K562 (cell line): ENCODE measurements around the gene EVI5. TPM values are rescaled to one million over a fixed set of nuclear protein-coding genes. Genes with fewer than 3 reads are reported as not detected.

Experiments used
- BRD9 ChIP-seq: fragments of 450-650 bp; IDR thresholded peaks from 2 replicates; pipeline ENCODE4 v1.6.1; 2018; ENCODE audit warnings: low read depth; ENCODE audit not compliant: partially characterized antibody
- DPF2 ChIP-seq: fragments of 450-650 bp; IDR thresholded peaks from 2 replicates; pipeline ENCODE4 v1.6.1; 2016
- ETS2 ChIP-seq: IDR thresholded peaks from 2 replicates; pipeline ENCODE4 v1.6.1; 2016; ENCODE audit warnings: borderline replicate concordance, missing genetic modification characterization, mild to moderate bottlenecking, moderate library complexity, missing compliant biosample characterization; ENCODE audit not compliant: poor library complexity, severe bottlenecking
- GTF2F1 ChIP-seq: IDR thresholded peaks from 2 replicates; pipeline ENCODE4 v1.6.1; 2011; ENCODE audit warnings: low read depth, low read length, improper control_type of control experiment
- HLTF ChIP-seq: fragments of 450-650 bp; IDR thresholded peaks from 2 replicates; pipeline ENCODE4 v1.6.1; 2016
- KAT2B ChIP-seq: IDR thresholded peaks from one replicate; pipeline ENCODE4 v1.6.1; 2012; ENCODE audit warnings: low read depth, mild to moderate bottlenecking, control low read depth, inconsistent platforms, low read length, moderate library complexity
- KAT7 ChIP-seq: sonication (generic); formaldehyde crosslinking; IDR thresholded peaks from 2 replicates; pipeline ENCODE4 v1.8.0; 2022; ENCODE audit warnings: missing genetic modification reagents, mild to moderate bottlenecking, borderline replicate concordance
- MYBL2 ChIP-seq, 2 experiments: fragments of 450-650 bp in 1 of 2; sonication (generic) in 1 of 2; formaldehyde crosslinking in 1 of 2; IDR thresholded peaks; 2 replicates each; pipeline versions ENCODE4 v1.6.1 to v1.8.1; 2017 to 2022; ENCODE audit warnings: borderline replicate concordance in 1 of 2, inconsistent platforms in 1 of 2, low read depth in 1 of 2, mild to moderate bottlenecking in 1 of 2, missing genetic modification reagents in 1 of 2, moderate library complexity in 1 of 2
- MYNN ChIP-seq, 2 experiments: sonication (generic); formaldehyde crosslinking in 1 of 2; IDR thresholded peaks; 2 replicates each; pipeline versions ENCODE4 v1.5.0 to v1.6.1; 2016 to 2020; ENCODE audit warnings: antibody characterized with exemption in 1 of 2, missing genetic modification reagents in 1 of 2
- NR2C2 ChIP-seq, 2 experiments: fragments of 200-800 bp in 1 of 2; sonication (Bioruptor generic) in 1 of 2; sonication (generic) in 1 of 2; formaldehyde crosslinking in 1 of 2; IDR thresholded peaks; 2 replicates each; pipeline versions ENCODE4 v1.6.1 to v1.8.0; 2016 to 2022; ENCODE audit warnings: mild to moderate bottlenecking in 1 of 2, missing compliant biosample characterization in 1 of 2, missing genetic modification characterization in 1 of 2, missing genetic modification reagents in 1 of 2
- RB1 ChIP-seq: fragments of 450-650 bp; IDR thresholded peaks from 2 replicates; pipeline ENCODE4 v1.6.1; 2017; ENCODE audit warnings: low read depth, mild to moderate bottlenecking
- RBFOX2 ChIP-seq: fragments of 200-400 bp; formaldehyde crosslinking; IDR thresholded peaks from 2 replicates; pipeline ENCODE4 v1.6.1; 2017; ENCODE audit warnings: low read depth, mild to moderate bottlenecking, low read length, moderate library complexity
- SETDB1 ChIP-seq: IDR thresholded peaks from one replicate; pipeline ENCODE4 v1.6.1; 2012; ENCODE audit warnings: low read length, control low read depth, inconsistent platforms
- SMC3 ChIP-seq: conservative IDR thresholded peaks from 2 replicates; pipeline ENCODE4 v1.6.1; 2011; ENCODE audit warnings: low read depth, low read length, improper control_type of control experiment; ENCODE audit not compliant: insufficient read depth
- TAL1 ChIP-seq: fragments of 450-650 bp; IDR thresholded peaks from 2 replicates; pipeline ENCODE4 v1.6.1; 2016; ENCODE audit warnings: mild to moderate bottlenecking
- ZNF165 ChIP-seq: fragments of 250-450 bp; sonication (Bioruptor Pico); IDR thresholded peaks from 2 replicates; pipeline ENCODE4 v1.4.0; 2020; ENCODE audit warnings: borderline replicate concordance
- ZNF354B ChIP-seq: fragments of 250-450 bp; sonication (Bioruptor Pico); IDR thresholded peaks from 2 replicates; pipeline ENCODE4 v1.4.0; 2020
- ZNF584 ChIP-seq: fragments of 200-800 bp; sonication (Bioruptor generic); IDR thresholded peaks from 2 replicates; pipeline ENCODE4 v1.6.1; 2016; ENCODE audit warnings: low read depth, mild to moderate bottlenecking, missing genetic modification characterization, missing compliant biosample characterization
- ZNF766 ChIP-seq: fragments of 200-800 bp; sonication (Bioruptor generic); conservative IDR thresholded peaks from 2 replicates; pipeline ENCODE4 v1.6.1; 2016; ENCODE audit warnings: missing genetic modification characterization, missing compliant biosample characterization
- polyA plus RNA-seq, 8 experiments: library from polyadenylated mRNA; depleted of rRNA in 4 of 8; stranded (reverse) in 5 of 8; unstranded in 3 of 8; fragments of >200 nt; fragmentation: Nextera tagmentation in 2 of 8; fragmentation: Illumina TruSeq in 1 of 8; extraction: Ambion mirVana in 2 of 8; extraction: Trizol in 1 of 8; gene quantifications; 2 replicates each; pipeline versions ENCODE4 v1.2.1 to v1.2.3, GENCODE V29; 2011 to 2014; ENCODE audit warnings: inconsistent platforms in 1 of 8, missing spikeins in 1 of 8
- total RNA-seq, 7 experiments: library from RNA; depleted of rRNA in 6 of 7; stranded (reverse); fragments of >200 nt in 6 of 7; fragmentation: Illumina TruSeq in 2 of 7; extraction: Trizol in 2 of 7; gene quantifications; 2 replicates each; pipeline versions ENCODE4 v1.2.1 to v1.2.3, GENCODE V29; 2011 to 2021; ENCODE audit warnings: low replicate concordance in 1 of 7
- TF ChIP-seq, protein P1 (sequence below): fragments of 250-450 bp; sonication (Bioruptor Pico); IDR thresholded peaks from 2 replicates; pipeline ENCODE4 v1.6.1; 2021; ENCODE audit warnings: mild to moderate bottlenecking
- TF ChIP-seq, protein P2 (sequence below): fragments of 200-800 bp; sonication (Bioruptor generic); IDR thresholded peaks from 2 replicates; pipeline ENCODE4 v1.6.1; 2017; ENCODE audit warnings: missing genetic modification characterization, missing compliant biosample characterization
- TF ChIP-seq, protein P3 (sequence below): fragments of 450-650 bp; IDR thresholded peaks from one replicate; pipeline ENCODE4 v1.6.1; 2018; ENCODE audit warnings: mild to moderate bottlenecking, moderate library complexity; ENCODE audit not compliant: partially characterized antibody
- TF ChIP-seq, protein P4 (sequence below): fragments of 250-450 bp; sonication (Bioruptor Pico); IDR thresholded peaks from 2 replicates; pipeline ENCODE4 v1.8.0; 2022; ENCODE audit warnings: inconsistent platforms

EVI5 gene
- total and polyA plus RNA-seq, 9 of the 15 experiments (the other 6 are each of a cell fraction or from before 2014, with no cell fraction given): 1.7 to 50.1 (median 13.7) TPM

DNA sequence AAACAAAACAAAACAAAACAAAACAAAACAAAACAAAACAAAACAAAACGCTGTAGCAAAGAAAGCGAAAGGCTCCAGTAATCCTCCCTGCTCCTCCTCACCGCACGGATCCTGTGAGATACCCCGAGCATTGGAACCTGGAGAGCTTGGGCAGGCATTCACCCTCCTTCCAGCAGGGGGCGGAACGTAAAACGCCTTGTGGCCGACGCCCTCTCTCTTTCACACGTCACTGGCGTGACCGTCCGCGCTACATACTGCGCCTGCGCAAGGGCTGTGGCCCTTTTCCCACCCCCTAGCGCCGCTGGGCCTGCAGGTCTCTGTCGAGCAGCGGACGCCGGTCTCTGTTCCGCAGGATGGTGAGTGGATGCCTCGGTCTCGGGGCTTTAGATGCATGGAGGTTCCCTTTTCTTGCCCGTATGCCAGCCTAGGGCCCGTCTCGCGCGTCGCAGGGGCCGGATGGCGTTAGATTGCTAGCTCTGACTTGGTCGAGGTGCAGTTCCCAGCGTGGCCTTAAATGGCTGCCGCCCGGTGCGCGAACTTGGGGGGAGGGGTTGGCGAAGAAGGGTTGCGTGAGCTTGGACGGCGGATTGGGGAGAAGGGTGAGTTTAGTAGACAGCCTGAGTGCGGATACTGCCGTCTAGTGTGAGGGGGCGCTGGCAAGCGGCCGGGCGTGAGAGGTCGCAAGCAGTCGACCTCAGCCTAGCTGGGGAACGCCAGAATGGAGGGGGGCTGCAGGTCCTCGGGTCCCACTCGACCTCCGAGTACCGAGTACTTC, 47.0 kb upstream of the EVI5 start, which contains the start of gene RPL5 (continued):
- TF ChIP-seq, protein P1, sequence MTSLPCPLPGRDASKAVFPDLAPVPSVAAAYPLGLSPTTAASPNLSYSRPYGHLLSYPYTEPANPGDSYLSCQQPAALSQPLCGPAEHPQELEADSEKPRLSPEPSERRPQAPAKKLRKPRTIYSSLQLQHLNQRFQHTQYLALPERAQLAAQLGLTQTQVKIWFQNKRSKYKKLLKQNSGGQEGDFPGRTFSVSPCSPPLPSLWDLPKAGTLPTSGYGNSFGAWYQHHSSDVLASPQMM (CRISPR knock-in tag): no peak
- TF ChIP-seq ETS2 (tag): no peak
- TF ChIP-seq, protein P2, sequence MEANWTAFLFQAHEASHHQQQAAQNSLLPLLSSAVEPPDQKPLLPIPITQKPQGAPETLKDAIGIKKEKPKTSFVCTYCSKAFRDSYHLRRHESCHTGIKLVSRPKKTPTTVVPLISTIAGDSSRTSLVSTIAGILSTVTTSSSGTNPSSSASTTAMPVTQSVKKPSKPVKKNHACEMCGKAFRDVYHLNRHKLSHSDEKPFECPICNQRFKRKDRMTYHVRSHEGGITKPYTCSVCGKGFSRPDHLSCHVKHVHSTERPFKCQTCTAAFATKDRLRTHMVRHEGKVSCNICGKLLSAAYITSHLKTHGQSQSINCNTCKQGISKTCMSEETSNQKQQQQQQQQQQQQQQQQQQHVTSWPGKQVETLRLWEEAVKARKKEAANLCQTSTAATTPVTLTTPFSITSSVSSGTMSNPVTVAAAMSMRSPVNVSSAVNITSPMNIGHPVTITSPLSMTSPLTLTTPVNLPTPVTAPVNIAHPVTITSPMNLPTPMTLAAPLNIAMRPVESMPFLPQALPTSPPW (CRISPR knock-in tag): peak; percentile 85
- TF ChIP-seq TAL1: no peak
- TF ChIP-seq KAT7 (CRISPR knock-in tag): peak; percentile 99
- no peak for TF ChIP-seq ZNF165 (CRISPR knock-in tag)
- TF ChIP-seq, protein P3, sequence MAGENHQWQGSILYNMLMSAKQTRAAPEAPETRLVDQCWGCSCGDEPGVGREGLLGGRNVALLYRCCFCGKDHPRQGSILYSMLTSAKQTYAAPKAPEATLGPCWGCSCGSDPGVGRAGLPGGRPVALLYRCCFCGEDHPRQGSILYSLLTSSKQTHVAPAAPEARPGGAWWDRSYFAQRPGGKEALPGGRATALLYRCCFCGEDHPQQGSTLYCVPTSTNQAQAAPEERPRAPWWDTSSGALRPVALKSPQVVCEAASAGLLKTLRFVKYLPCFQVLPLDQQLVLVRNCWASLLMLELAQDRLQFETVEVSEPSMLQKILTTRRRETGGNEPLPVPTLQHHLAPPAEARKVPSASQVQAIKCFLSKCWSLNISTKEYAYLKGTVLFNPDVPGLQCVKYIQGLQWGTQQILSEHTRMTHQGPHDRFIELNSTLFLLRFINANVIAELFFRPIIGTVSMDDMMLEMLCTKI: no peak
- no peak; the same call in none of the 2 replicates for TF ChIP-seq HLTF
- TF ChIP-seq ZNF354B (CRISPR knock-in tag): no peak
- peak; percentile 88 for TF ChIP-seq NR2C2 (CRISPR knock-in tag; IDR thresholded peaks at IDR 0.05)
- TF ChIP-seq NR2C2 (tag; IDR thresholded peaks at IDR 0.05): peak; percentile 74
- TF ChIP-seq SETDB1: peak; percentile 98
- peak; percentile 99 for TF ChIP-seq RBFOX2
- peak; percentile 55 for TF ChIP-seq MYBL2 (IDR thresholded peaks at IDR 0.05; ENCODE audit: low read depth)
- no peak for TF ChIP-seq MYBL2 (CRISPR knock-in tag; IDR thresholded peaks at IDR 0.05; ENCODE audit: borderline replicate concordance)
- TF ChIP-seq MYNN (IDR thresholded peaks at IDR 0.05): peak; percentile 63; the same call in 1 of the 2 replicates
- no peak for TF ChIP-seq MYNN (CRISPR knock-in tag; IDR thresholded peaks at IDR 0.05)
- TF ChIP-seq ZNF584: no peak
- TF ChIP-seq ZNF766 (CRISPR knock-in tag): no peak
- TF ChIP-seq RB1: no peak; the same call in none of the 2 replicates
- peak; percentile 84 for TF ChIP-seq KAT2B
- peak; percentile 100 for TF ChIP-seq BRD9
- peak; percentile 65 for TF ChIP-seq DPF2
- TF ChIP-seq SMC3: peak; percentile 47; the same call in 1 of the 2 replicates
- TF ChIP-seq, protein P4, sequence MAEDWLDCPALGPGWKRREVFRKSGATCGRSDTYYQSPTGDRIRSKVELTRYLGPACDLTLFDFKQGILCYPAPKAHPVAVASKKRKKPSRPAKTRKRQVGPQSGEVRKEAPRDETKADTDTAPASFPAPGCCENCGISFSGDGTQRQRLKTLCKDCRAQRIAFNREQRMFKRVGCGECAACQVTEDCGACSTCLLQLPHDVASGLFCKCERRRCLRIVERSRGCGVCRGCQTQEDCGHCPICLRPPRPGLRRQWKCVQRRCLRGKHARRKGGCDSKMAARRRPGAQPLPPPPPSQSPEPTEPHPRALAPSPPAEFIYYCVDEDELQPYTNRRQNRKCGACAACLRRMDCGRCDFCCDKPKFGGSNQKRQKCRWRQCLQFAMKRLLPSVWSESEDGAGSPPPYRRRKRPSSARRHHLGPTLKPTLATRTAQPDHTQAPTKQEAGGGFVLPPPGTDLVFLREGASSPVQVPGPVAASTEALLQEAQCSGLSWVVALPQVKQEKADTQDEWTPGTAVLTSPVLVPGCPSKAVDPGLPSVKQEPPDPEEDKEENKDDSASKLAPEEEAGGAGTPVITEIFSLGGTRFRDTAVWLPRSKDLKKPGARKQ (CRISPR knock-in tag): no peak
- TF ChIP-seq GTF2F1: peak; percentile 95
